Esophagus squamous epithelium (tissue), 4 donors: ENCODE data around the gene MPO.
A peak's percentile ranks its signal among the peaks of the same experiment; 100 is the strongest.

ENCODE experiments used
- CTCF ChIP-seq, 6 experiments: fragments of 450-650 bp in 4 of 6; fragments of 200-600 bp in 2 of 6; sonication (generic) in 2 of 6; IDR thresholded peaks; one replicate each; pipeline ENCODE4 v1.5.1; 2016 to 2019; ENCODE audit warnings: antibody characterized with exemption in 6 of 6, mild to moderate bottlenecking in 4 of 6, moderate library complexity in 4 of 6
- POLR2A ChIP-seq, 4 donors: fragments of 450-650 bp; IDR thresholded peaks; one replicate each; pipeline ENCODE4 v1.6.1; 2017; ENCODE audit warnings: antibody characterized with exemption in 4 of 4, mild to moderate bottlenecking in 4 of 4, moderate library complexity in 3 of 4

DNA sequence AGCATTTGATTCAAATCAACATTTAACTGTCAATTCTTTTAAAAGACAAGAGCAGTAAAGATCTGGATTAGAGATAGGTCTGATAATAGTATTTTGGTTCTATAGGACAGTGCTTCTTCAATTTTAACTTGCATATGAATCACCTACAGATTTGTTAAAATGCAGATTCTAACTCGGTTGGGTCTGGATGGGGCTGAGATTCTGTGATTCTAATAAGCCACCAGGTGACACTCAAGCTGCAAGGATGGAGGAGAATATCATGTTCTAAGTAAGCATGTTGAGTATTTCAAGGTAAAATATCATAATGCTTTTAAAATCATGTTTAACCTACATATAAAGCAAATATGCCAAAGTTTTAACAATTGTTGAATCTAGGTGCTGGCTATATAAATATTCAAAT, 32.1 kb upstream of the MPO start:
- peak in 1 of 6 experiments; percentile 17 for TF ChIP-seq CTCF (IDR thresholded peaks at IDR 0.05)
- TF ChIP-seq POLR2A (IDR thresholded peaks at IDR 0.05) = no peak
